Activated CD8-positive, alpha-beta memory T cell treated with anti-CD3 and anti-CD28 coated beads for 36 hours (primary cell): ENCODE results near the gene HCN2. TPM values are rescaled to one million over a fixed set of nuclear protein-coding genes. Genes with fewer than 3 reads are reported as not detected.
"Not testable (repeated sequence)": the region's sequence is repeated elsewhere in the genome, so short reads cannot be mapped to it uniquely, and the experiment has no call there.

Experiments
- CTCF ChIA-PET: fragments of 350-600 bp; sonication (Branson Sonifier 250); formaldehyde crosslinking; loops from one replicate; lab custom pipeline; 2021; ENCODE audit warnings: antibody characterized with exemption; lab: Charles Lee
- POLR2A ChIA-PET: fragments of 350-600 bp; sonication (Branson Sonifier 250); formaldehyde crosslinking; loops from one replicate; lab custom pipeline; 2021; ENCODE audit warnings: antibody characterized with exemption; lab: Charles Lee
- total RNA-seq, 2 experiments: library from RNA; stranded (reverse); gene quantifications; one replicate each; pipeline ENCODE4 v1.2.3, GENCODE V29; 2021

Gene HCN2
- total RNA-seq, 2 experiments from 2014 or later: 0.40 to 0.55 TPM

DNA sequence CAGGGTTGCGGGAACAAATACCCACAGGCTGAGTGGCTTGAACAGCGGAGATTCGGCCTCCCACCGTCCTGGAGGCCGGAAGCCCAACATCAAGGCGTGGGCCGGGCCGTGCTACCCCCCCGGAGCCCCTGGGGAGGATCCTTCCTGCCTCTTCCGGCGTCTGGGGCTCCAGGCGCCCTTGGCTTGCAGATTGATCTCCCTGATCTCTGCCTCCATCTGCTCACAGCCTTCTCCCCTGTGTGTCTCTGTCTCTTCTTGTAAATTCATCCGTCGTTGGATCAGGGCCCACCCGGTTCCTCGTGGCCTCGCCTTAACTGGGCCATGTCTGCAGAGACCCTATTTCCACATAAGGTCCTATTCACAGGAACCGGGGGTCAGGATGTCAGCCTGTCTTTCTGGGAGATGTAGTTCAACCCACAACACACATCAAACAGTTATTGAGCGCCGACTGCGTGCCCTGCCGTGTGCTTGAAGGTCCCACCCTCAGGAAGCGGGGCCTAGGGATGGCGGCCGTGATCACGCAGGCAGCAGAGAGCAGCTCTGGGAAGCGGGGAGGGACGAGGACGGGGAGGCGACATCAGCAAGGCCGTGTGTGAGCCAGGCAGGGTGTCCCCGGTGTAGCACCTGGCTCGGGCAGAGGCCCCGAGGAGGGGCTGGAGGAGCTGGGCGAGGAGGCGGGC is 21.3 kb downstream of the HCN2 start:
- CTCF ChIA-PET: interaction anchor here (0.9 to 2.6 kb wide), 4 partner anchors 27 to 100 kb away, joined by 3 to 10 read pairs (median 4); no protein-coding TSS in a partner anchor

DNA sequence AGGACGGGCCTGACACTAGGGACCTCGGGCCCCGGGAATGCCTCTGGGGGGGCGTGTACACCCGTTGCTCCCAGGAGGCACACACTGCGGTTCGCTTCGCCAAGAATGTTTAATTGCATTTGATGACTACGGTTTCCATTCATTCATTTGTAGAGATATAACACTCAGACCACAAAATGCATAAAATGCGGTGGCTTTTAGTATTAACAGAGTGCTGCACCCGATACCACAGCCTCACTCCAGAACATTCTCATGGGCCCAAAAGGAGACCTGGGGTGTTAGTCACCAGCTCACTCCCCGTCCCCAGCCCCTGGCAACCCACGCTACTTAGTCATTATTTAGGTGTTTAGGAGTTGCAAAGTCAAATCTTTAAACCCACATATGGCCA is 21.8 kb downstream of the HCN2 start:
- POLR2A ChIA-PET: interaction anchor here (0.7 to 1.6 kb wide), 3 partner anchors 22 to 80 kb away, joined by 4 to 7 read pairs (median 5); partner anchors contain the start of genes CDC34 and POLRMT
- CTCF ChIA-PET: interaction anchor here (0.6 to 2.6 kb wide), 5 partner anchors 26 to 101 kb away, joined by 3 to 10 read pairs (median 4); no protein-coding TSS in a partner anchor

More for the DNA sequence above, 21.3 kb downstream of the HCN2 start:
- POLR2A ChIA-PET: interaction anchor here (0.7 to 1.6 kb wide), 4 partner anchors 23 to 100 kb away, joined by 4 to 7 read pairs (median 5); partner anchors contain the start of genes CDC34 and POLRMT

DNA sequence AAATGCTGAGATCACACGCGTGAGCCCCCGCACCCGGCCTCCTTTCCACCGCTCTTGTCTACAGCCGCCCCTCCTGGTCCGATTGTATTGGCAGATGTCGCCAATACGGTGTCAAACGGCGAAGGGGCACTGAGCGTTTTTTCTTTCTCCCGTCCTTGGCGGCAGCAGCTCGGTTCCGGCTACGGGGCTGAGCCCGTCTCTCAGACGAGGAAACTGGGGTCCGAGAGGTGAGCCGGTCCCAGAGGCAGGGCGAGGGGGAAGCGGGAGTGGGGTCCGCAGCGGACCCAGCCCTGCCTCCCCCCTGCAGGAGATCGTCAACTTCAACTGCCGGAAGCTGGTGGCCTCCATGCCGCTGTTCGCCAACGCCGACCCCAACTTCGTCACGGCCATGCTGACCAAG is 23.3 kb downstream of the HCN2 start:
- POLR2A ChIA-PET: no interaction called here

DNA sequence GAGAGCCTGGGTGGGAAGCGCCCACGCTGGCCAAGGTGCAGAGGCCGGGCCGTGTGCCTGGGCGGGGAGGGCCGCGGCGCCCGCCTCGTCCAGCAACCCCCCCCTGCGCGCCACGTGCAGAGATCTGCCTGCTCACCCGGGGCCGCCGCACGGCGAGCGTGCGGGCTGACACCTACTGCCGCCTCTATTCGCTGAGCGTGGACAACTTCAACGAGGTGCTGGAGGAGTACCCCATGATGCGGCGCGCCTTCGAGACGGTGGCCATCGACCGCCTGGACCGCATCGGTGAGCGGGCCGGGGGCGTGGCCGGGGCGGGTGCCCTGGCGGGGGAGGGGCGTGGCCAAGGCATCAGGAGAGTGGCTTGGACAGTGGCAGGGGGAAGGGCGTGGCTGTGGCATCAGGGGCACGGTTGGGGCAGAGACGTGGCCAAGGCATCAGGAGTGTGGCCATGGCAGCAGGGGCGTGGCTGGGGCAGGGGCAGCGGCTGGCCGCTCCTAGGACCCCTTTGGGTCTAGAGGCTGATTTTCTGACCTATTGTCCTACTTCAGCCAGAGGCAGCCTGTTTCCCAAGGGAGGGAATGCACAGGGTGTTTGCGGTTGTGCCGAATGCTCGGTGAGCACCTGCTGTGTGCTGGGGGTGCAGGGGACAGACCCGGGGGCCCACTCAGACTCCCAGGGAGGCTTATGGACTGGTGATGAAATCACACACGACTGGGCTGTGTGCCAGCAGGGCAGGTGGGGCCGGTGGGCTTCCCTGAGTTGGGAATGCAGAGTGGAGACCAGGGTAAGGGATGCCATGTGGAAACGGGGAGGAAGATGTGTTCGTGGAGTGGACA is 24.3 kb downstream of the HCN2 start:
- ChIA-PET CTCF (interaction anchor here (1.3 kb wide), 1 partner anchor 16 kb away, joined by 3 read pairs; no protein-coding TSS in a partner anchor), POLR2A (no interaction called here)

More for the DNA sequence above, 23.3 kb downstream of the HCN2 start:
- CTCF ChIA-PET: interaction anchor here (0.6 to 2.6 kb wide), 4 partner anchors 17 to 102 kb away, joined by 3 to 10 read pairs (median 3); no protein-coding TSS in a partner anchor

DNA sequence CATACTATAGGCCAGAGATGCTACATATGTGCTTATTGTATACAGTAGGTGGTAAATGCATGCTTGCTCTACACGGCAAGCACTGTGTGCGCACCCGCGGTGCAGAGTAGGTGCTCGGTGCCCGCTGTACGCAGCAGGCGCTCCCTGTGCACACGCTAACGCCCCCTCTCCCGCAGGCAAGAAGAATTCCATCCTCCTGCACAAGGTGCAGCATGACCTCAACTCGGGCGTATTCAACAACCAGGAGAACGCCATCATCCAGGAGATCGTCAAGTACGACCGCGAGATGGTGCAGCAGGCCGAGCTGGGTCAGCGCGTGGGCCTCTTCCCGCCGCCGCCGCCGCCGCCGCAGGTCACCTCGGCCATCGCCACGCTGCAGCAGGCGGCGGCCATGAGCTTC is 25.9 kb downstream of the HCN2 start:
- POLR2A ChIA-PET: no interaction called here
- CTCF ChIA-PET: no interaction called here

DNA sequence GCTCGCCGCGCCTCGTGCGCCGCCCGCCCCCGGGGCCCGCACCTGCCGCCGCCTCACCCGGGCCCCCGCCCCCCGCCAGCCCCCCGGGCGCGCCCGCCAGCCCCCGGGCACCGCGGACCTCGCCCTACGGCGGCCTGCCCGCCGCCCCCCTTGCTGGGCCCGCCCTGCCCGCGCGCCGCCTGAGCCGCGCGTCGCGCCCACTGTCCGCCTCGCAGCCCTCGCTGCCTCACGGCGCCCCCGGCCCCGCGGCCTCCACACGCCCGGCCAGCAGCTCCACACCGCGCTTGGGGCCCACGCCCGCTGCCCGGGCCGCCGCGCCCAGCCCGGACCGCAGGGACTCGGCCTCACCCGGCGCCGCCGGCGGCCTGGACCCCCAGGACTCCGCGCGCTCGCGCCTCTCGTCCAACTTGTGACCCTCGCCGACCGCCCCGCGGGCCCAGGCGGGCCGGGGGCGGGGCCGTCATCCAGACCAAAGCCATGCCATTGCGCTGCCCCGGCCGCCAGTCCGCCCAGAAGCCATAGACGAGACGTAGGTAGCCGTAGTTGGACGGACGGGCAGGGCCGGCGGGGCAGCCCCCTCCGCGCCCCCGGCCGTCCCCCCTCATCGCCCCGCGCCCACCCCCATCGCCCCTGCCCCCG is 26.5 kb downstream of the HCN2 start:
- POLR2A ChIA-PET: no interaction called here
- CTCF ChIA-PET: no interaction called here

DNA sequence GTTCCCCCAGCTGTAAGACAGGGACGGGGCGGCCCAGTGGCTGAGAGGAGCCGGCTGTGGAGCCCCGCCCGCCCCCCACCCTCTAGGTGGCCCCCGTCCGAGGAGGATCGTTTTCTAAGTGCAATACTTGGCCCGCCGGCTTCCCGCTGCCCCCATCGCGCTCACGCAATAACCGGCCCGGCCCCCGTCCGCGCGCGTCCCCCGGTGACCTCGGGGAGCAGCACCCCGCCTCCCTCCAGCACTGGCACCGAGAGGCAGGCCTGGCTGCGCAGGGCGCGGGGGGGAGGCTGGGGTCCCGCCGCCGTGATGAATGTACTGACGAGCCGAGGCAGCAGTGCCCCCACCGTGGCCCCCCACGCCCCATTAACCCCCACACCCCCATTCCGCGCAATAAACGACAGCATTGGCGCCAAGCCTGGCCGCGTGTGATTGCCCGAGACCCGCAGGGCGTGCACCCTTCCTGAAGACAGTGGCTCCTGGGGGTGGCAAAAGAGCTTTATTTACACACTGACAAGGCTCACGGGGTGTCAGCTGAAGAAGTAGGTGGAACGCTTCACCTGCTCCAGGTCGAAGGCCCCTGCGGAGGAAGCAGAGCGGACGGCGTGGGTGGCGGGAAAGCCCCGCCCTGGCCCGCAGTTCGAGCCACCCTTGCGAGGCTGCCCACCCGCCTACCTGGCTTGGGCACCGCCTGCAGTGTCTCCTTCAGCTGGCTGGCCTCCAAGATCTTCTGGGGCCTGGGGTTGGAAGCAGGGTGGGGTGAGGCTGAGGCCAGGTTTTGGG is 27.3 kb downstream of the HCN2 start:
- ChIA-PET POLR2A (no interaction called here), CTCF (interaction anchor here (1.8 kb wide), 1 partner anchor 11 kb away, joined by 5 read pairs; no protein-coding TSS in a partner anchor)

DNA sequence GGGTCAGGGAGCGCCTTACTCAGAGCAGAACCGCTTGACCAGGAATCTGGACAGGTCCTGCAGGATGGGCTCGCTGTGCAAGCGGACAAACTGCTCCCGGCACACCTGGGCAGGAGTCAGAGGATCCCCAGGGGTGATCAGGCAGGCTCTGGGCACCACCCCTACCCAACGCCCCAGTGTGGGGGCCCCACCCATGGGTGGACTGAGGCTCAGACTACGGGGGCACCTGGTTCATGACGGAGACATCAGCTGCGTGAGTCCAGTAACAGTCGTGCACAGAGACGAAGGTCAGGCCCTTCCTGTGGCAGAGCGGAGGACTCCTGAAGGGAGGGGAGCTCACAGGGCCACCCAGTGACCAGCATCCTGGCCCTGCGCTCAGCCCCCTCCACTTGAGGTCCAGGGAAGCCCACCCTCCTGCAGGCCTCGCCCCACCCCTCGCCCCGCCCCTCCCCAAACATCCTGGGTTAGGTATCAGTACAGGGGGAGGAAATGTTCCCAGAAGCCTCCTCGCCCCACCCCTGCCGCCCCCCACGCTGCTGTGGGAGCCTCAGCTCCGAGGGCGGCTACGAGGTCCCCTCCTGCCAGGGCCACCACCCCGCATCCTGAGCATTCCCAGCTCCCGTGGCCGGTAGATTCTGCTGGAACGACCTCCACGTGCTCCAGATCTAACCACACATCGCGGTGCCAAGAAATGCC is 28.0 kb downstream of the HCN2 start:
- ChIA-PET POLR2A (no interaction called here), CTCF (interaction anchor here (1.8 kb wide), 1 partner anchor 11 kb away, joined by 5 read pairs; no protein-coding TSS in a partner anchor)

DNA sequence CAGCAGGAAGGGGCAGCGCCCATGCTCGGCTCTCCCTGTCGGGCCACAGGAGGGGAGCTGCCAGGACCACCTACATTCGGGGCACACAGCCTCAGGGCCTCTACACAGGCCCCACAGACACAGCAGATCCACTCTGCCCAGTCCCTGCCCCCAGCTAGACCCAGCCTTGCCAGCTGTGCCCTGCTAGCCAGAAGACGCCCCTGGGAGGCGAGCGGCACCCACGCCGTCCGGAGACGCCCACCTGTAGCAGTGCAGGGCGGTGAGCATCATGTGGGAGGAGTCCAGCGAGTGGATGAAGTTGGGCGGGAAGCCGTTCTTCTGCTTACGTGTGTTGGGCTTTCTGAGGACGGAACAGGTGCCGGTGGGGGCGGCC is 28.6 kb downstream of the HCN2 start:
- ChIA-PET POLR2A (no interaction called here), CTCF (interaction anchor here (1.8 kb wide), 1 partner anchor 12 kb away, joined by 5 read pairs; no protein-coding TSS in a partner anchor)

DNA sequence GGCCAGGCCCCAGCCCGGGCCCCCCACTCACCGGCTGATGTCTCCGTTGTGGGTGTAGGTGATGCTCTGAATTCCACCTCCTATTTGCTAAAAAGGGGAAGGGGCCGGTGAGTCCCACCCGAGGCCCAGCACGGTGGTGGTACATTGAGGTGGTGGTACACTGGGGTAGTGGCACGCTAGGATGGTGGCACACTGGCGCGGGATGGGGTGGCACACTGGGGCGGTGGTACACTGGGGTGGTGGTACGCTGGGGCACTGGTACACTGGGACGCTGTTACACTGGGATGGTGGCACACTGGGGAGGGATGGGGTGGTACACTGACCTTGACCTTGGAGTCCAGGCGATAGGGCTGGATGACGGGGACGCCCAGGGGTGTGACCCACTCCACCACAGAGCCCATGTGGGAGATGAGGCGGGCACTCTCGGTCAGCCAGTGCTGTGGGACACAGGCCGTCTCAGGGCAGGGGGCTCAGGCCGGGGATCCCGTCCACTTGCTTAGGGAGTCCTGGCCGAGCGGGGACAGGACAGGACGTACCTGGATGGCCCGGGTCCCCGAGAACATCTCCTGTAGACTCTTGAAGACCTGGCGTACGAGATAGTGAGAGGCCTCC is 29.1 kb downstream of the HCN2 start:
- CTCF ChIA-PET: no interaction called here
- POLR2A ChIA-PET: no interaction called here

DNA sequence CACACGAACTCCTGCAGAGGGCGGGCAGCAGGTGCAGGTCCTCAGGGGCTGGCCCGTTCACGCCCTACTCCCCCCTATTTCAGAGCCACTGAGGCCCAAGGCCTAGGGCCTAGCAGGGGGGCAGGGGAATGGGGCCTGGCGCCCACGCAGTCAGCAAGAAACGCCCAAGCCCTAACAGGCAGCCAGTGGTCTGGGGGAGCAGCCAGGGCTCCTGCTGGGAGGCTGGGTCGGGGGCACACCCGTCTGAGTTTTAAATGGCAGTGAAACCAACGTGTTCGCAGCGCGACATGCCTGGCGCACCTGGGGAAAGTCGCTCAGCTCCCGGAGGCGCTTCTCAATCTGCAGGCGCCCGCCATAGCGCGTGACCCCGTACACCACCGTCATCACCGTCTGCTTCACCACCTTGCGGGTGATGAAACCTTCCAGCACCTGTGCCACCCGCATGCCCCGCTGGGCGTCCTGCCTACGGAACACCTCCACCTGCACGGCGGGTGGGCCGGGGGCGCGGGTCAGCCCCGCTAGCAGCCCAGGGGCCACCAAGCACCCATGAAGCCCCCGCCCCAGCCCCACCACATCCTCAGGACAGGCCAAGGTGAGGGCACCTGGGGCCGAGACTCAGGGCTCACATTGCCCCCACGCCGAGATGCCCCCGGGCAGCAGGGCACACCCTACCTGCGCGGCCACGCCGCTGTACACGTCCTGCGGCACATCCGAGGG is 29.8 kb downstream of the HCN2 start:
- CTCF ChIA-PET: no interaction called here
- POLR2A ChIA-PET: no interaction called here

DNA sequence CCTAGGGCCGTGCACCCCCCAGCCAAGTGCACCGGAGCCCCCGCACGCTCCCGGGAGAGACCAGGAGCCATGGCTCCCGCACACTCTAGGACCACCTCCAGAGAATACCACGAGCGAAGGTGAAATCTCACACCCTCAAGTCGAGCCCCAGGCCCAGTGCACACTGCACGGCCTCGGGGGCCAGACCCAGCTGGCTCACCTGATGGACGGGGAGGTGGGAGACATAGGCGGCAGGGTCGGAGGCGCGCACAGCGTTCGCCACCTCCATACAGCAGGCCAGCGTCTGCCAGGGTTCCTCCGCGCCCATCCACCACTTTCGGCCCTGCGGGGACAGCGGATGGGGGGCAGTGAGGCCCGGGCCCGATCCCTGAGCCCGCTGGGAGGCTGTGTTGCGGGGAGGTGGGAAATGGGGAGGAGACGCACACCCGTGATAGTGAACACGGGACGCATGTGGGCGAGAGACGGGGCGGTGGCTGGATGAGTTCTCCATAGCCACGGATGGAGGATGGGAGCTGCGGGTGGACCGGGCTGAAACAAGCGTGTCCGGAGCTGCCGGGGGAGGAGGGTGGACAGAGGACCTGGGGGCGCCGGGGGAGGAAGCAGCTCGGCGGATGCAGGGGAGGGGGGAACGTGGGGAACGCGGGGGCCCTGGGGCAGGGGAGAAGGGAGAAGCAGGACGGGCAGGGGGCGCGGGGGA is 30.6 kb downstream of the HCN2 start:
- ChIA-PET POLR2A (no interaction called here), CTCF (interaction anchor here (0.9 kb wide), 1 partner anchor 36 kb away, joined by 3 read pairs; no protein-coding TSS in a partner anchor)

DNA sequence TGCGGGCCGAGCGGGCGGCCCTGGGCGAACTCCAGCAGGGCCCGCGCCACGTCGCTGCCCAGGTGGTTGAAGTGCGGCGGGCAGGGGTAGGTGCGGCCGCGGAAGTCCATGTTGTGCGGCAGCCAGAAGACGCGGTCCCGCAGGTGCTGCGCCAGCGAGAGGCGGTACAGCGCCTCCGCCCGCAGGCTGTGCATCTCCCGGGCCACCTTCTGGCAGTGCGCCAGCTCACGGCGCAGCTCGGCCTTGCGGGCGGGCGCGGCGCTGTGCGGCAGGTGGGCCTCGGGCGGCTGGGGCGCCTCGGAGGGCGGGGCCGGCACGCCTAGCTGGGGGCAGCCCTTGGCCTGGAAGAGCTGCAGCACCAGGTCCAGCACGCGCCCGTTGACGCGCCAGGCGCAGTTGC is 31.5 kb downstream of the HCN2 start:
- POLR2A ChIA-PET: not testable (repeated sequence)
- CTCF ChIA-PET: interaction anchor here (0.9 kb wide), 1 partner anchor 37 kb away, joined by 3 read pairs; no protein-coding TSS in a partner anchor

DNA sequence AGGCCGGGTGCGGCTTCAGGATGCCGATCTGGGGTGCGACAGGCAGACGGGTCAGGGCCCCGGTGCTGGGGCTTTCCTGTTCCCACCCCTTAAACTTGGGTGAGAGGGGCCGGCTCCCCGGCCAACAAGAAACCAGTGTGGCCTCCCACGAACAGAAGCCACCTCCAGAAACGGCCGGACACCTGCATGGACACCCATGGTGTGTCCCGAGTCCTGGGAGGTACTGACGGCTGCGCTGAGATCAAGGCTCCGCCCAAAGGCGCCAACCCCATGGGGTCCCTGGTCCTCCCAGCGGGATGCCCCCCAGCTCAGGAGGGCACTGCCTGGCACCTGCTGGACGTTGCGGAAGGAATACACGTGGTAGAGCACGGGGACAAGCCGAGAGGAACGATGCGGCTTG is 32.1 kb downstream of the HCN2 start:
- ChIA-PET POLR2A (no interaction called here), CTCF (interaction anchor here (1.1 kb wide), 1 partner anchor 18 kb away, joined by 3 read pairs; no protein-coding TSS in a partner anchor)

DNA sequence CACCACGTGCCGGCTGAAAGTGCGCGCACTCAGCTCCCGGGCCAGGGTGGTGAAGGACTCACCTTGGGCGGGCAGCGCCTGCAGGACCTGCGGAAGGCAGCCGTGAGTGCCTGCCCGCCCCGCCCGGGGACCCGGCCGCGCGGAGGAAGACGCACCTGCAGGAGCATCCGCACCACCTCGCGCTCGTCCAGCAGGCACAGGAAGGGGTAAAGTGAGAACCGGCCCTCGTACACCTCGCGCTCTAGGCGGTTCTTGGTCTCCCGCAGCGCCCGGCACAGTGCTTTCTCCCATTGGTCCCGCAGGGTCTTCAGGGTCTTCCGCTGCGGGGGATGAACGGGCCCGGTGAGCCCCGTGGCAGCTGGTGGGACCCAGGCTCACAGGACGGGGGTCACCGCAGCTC is 33.0 kb downstream of the HCN2 start:
- CTCF ChIA-PET: interaction anchor here (1.1 kb wide), 1 partner anchor 19 kb away, joined by 3 read pairs; no protein-coding TSS in a partner anchor

More for the DNA sequence above, 33.0 kb downstream of the HCN2 start:
- POLR2A ChIA-PET: no interaction called here
